HEK293 (cell line): ENCODE results near the gene EIF3J.
"Not testable (repeated sequence)": the region's sequence is repeated elsewhere in the genome, so short reads cannot be mapped to it uniquely, and the experiment has no call there.

ENCODE experiments used
- CTCF ChIA-PET: fragments of 350-600 bp; formaldehyde crosslinking; extraction: SDS; loops from one replicate; lab custom pipeline; 2021; ENCODE audit warnings: antibody characterized with exemption; lab: Yijun Ruan, JAX
- POLR2A ChIA-PET: fragments of 300-600 bp; formaldehyde crosslinking; extraction: SDS; loops from one replicate; lab custom pipeline; 2020; ENCODE audit warnings: antibody characterized with exemption, inconsistent platforms; lab: Yijun Ruan, JAX
- H3K27ac ChIP-seq: fragments of 200-500 bp; sonication (Bioruptor generic); 2 replicates; pipeline ENCODE4 v1.5.1; 2014; ENCODE audit warnings: low read depth, low read length, control low read depth, inconsistent platforms; ENCODE audit errors: extremely low read depth
- H3K36me3 ChIP-seq, 2 experiments: fragments of 200-500 bp in 1 of 2; sonication (Bioruptor generic) in 1 of 2; 1 replicate in 1 of 2; 2 replicates in 1 of 2; pipeline ENCODE4 v1.5.1; 2014 to 2017; ENCODE audit warnings: inconsistent platforms in 2 of 2, low read length in 2 of 2; ENCODE audit not compliant: control insufficient read depth in 2 of 2, insufficient read depth in 1 of 2
- H3K4me1 ChIP-seq: fragments of 200-500 bp; sonication (Bioruptor generic); 2 replicates; pipeline ENCODE4 v1.5.1; 2014; ENCODE audit warnings: mild to moderate bottlenecking, low read length, inconsistent platforms; ENCODE audit not compliant: control insufficient read depth, insufficient read depth
- H3K4me3 ChIP-seq: 2 replicates; pipeline ENCODE4 v1.5.1; 2011; ENCODE audit warnings: low read depth, mild to moderate bottlenecking, control low read depth, low read length, moderate library complexity
- H3K9me3 ChIP-seq: fragments of 200-500 bp; sonication (Bioruptor generic); 2 replicates; pipeline ENCODE4 v1.5.1; 2014; ENCODE audit warnings: low read depth, low read length, inconsistent platforms; ENCODE audit not compliant: control insufficient read depth, insufficient read depth
- SCRT2 ChIP-seq: fragments of 450-650 bp; formaldehyde crosslinking; IDR thresholded peaks from 2 replicates; pipeline ENCODE4 v1.5.1; 2016; ENCODE audit warnings: missing biosample characterization, missing genetic modification characterization
- ZBTB8A ChIP-seq: fragments of 450-650 bp; formaldehyde crosslinking; IDR thresholded peaks from 2 replicates; pipeline ENCODE4 v1.5.1; 2016; ENCODE audit warnings: missing biosample characterization, missing genetic modification characterization
- ZNF292 ChIP-seq: fragments of 450-650 bp; formaldehyde crosslinking; IDR thresholded peaks from 2 replicates; pipeline ENCODE4 v1.5.1; 2016; ENCODE audit warnings: low read depth, missing biosample characterization, missing genetic modification characterization, borderline replicate concordance
- ZNF473 ChIP-seq: fragments of 450-650 bp; formaldehyde crosslinking; IDR thresholded peaks from 2 replicates; pipeline ENCODE4 v1.5.1; 2017; ENCODE audit warnings: missing biosample characterization, missing genetic modification characterization
- TF ChIP-seq, protein P1 (sequence below): fragments of 450-650 bp; formaldehyde crosslinking; IDR thresholded peaks from 2 replicates; pipeline ENCODE4 v1.5.1; 2016; ENCODE audit warnings: missing biosample characterization, missing genetic modification characterization
- TF ChIP-seq, protein P2 (sequence below): fragments of 450-650 bp; formaldehyde crosslinking; IDR thresholded peaks from 2 replicates; pipeline ENCODE4 v1.5.1; 2016; ENCODE audit warnings: missing biosample characterization, missing genetic modification characterization, borderline replicate concordance
- TF ChIP-seq, protein P3 (sequence below): fragments of 450-650 bp; formaldehyde crosslinking; IDR thresholded peaks from 2 replicates; pipeline ENCODE4 v1.5.1; 2016; ENCODE audit warnings: missing biosample characterization, missing genetic modification characterization
- TF ChIP-seq, protein P4 (sequence below): fragments of 450-650 bp; formaldehyde crosslinking; IDR thresholded peaks from 2 replicates; pipeline ENCODE4 v1.5.1; 2016; ENCODE audit warnings: missing biosample characterization, missing genetic modification characterization, borderline replicate concordance

EIF3J gene

DNA sequence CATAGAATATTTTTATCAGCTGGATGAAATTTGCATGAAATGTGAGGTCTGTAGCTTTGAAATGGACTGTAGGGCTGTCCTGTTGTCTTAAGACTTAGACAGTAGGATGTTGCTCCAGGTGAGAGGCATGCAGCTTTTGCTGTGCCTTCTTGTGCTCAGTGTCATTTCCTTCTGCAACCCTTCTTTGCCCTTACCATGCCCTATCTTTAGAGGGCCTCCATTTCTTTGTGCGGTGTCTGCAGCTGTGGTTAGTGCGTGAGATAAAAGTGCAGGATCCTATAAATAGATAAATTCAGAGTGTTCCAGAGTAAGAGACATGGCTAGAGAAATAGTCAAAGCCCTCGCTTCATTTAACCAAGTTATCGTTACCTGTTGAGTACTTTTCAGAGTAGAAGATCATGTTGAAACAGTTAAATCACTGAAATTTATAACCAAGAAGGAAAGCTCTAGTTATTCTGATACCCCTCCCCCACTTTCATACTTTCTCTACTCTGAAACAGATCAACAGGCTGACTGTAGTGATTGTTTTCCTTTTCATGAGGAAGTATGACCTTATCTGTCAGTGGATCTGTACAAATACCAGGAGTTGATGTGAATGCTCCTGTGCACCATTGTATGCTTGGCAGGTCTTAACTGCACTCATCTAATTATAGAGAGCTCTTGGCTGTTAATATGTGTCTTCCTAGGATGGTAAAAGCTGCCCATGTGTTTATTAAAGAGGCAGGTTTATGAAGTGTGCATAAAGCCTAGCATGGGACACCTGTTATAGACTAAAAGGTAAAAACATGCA, 18.2 kb downstream of the EIF3J start:
- POLR2A ChIA-PET, result no interaction called here
- CTCF ChIA-PET, result interaction anchor here (2.8 kb wide), 1 partner anchor 9 kb away, joined by 12 read pairs; no protein-coding TSS in a partner anchor
- Histone ChIP-seq H3K9me3 (no peaks in the 10 kb centered on the region), H3K4me1 (no peaks in the 10 kb centered on the region), H3K4me3 (no peak overlapping the region), H3K36me3 (peaks cover 42 to 79% of the 10 kb centered on the region in 2 experiments), H3K27ac (no peak overlapping the region)
- TF ChIP-seq, protein P1, sequence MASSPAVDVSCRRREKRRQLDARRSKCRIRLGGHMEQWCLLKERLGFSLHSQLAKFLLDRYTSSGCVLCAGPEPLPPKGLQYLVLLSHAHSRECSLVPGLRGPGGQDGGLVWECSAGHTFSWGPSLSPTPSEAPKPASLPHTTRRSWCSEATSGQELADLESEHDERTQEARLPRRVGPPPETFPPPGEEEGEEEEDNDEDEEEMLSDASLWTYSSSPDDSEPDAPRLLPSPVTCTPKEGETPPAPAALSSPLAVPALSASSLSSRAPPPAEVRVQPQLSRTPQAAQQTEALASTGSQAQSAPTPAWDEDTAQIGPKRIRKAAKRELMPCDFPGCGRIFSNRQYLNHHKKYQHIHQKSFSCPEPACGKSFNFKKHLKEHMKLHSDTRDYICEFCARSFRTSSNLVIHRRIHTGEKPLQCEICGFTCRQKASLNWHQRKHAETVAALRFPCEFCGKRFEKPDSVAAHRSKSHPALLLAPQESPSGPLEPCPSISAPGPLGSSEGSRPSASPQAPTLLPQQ, result no peak
- TF ChIP-seq SCRT2 (tag by site-specific recombination), result peak; percentile 44; the same call in 1 of the 2 replicates

DNA sequence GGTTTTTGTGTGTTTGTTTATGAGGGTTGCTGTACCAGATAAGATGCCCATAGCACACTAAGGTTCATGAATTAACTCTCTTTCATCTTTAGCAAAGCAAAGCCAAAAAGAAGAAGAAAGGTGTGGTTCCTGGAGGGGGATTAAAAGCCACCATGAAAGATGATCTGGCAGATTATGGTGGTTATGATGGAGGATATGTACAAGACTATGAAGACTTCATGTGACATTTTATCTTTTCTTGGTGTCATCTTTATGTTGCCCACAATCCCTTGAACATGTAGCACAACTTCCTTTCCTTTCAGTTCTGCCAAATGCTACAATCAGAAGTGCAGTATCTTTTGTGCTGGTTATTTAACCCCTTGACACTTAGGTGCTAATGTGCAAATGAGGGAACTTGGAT, 24.0 kb downstream of the EIF3J start:
- H3K27ac ChIP-seq, POLR2A ChIA-PET, H3K9me3 ChIP-seq, H3K4me3 ChIP-seq, H3K4me1 ChIP-seq, CTCF ChIA-PET: not testable (repeated sequence)
- peaks cover 36 to 92% of the 10 kb centered on the region in 2 experiments for H3K36me3 ChIP-seq

DNA sequence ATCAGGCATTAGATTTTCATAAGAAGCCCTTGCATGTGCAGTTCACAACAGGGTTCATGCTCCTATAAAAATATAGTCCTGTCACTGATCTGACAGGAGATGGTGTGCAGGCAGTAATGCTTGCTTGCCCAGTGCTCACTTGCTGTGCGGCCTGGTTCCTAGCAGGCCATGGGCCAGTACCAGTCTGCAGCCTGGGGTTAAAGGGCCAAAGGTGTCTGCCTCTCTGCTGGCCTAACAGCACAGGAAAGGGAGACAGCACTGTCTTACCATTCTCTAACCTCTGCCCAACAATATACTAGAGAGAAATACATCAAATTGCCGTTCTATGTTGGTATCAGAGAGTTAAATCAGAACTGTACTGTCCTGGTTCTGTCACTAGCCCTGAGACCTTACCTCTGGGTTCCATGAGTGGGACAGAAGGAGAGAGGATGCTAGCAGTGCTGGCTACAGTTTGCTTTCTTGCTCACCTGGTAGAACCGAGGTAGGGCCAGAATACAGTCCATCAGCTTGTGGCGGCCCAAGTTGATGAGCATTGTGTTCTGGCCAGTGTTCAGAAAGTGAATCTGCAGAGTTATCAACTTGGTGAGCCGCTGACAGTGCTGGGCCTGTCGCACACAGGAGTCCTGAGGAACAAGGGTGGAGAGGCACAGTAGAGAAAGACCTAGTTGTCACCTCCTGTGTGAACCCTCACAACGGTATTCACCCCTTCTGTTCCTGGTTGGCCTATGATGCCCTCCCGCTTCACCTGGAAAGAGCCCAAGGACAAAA, 28.6 kb downstream of the EIF3J start:
- ChIA-PET POLR2A (no interaction called here), CTCF (no interaction called here)
- no peak overlapping the region for H3K4me3 ChIP-seq
- TF ChIP-seq, protein P2, sequence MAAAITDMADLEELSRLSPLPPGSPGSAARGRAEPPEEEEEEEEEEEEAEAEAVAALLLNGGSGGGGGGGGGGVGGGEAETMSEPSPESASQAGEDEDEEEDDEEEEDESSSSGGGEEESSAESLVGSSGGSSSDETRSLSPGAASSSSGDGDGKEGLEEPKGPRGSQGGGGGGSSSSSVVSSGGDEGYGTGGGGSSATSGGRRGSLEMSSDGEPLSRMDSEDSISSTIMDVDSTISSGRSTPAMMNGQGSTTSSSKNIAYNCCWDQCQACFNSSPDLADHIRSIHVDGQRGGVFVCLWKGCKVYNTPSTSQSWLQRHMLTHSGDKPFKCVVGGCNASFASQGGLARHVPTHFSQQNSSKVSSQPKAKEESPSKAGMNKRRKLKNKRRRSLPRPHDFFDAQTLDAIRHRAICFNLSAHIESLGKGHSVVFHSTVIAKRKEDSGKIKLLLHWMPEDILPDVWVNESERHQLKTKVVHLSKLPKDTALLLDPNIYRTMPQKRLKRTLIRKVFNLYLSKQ (tag by site-specific recombination), result no peak
- TF ChIP-seq, protein P3, sequence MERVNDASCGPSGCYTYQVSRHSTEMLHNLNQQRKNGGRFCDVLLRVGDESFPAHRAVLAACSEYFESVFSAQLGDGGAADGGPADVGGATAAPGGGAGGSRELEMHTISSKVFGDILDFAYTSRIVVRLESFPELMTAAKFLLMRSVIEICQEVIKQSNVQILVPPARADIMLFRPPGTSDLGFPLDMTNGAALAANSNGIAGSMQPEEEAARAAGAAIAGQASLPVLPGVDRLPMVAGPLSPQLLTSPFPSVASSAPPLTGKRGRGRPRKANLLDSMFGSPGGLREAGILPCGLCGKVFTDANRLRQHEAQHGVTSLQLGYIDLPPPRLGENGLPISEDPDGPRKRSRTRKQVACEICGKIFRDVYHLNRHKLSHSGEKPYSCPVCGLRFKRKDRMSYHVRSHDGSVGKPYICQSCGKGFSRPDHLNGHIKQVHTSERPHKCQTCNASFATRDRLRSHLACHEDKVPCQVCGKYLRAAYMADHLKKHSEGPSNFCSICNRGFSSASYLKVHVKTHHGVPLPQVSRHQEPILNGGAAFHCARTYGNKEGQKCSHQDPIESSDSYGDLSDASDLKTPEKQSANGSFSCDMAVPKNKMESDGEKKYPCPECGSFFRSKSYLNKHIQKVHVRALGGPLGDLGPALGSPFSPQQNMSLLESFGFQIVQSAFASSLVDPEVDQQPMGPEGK (tag by site-specific recombination), result no peak
- TF ChIP-seq, protein P4, sequence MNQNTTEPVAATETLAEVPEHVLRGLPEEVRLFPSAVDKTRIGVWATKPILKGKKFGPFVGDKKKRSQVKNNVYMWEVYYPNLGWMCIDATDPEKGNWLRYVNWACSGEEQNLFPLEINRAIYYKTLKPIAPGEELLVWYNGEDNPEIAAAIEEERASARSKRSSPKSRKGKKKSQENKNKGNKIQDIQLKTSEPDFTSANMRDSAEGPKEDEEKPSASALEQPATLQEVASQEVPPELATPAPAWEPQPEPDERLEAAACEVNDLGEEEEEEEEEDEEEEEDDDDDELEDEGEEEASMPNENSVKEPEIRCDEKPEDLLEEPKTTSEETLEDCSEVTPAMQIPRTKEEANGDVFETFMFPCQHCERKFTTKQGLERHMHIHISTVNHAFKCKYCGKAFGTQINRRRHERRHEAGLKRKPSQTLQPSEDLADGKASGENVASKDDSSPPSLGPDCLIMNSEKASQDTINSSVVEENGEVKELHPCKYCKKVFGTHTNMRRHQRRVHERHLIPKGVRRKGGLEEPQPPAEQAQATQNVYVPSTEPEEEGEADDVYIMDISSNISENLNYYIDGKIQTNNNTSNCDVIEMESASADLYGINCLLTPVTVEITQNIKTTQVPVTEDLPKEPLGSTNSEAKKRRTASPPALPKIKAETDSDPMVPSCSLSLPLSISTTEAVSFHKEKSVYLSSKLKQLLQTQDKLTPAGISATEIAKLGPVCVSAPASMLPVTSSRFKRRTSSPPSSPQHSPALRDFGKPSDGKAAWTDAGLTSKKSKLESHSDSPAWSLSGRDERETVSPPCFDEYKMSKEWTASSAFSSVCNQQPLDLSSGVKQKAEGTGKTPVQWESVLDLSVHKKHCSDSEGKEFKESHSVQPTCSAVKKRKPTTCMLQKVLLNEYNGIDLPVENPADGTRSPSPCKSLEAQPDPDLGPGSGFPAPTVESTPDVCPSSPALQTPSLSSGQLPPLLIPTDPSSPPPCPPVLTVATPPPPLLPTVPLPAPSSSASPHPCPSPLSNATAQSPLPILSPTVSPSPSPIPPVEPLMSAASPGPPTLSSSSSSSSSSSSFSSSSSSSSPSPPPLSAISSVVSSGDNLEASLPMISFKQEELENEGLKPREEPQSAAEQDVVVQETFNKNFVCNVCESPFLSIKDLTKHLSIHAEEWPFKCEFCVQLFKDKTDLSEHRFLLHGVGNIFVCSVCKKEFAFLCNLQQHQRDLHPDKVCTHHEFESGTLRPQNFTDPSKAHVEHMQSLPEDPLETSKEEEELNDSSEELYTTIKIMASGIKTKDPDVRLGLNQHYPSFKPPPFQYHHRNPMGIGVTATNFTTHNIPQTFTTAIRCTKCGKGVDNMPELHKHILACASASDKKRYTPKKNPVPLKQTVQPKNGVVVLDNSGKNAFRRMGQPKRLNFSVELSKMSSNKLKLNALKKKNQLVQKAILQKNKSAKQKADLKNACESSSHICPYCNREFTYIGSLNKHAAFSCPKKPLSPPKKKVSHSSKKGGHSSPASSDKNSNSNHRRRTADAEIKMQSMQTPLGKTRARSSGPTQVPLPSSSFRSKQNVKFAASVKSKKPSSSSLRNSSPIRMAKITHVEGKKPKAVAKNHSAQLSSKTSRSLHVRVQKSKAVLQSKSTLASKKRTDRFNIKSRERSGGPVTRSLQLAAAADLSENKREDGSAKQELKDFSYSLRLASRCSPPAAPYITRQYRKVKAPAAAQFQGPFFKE (tag by site-specific recombination), result no peak
- TF ChIP-seq ZBTB8A (tag by site-specific recombination), result no peak
- no peak for TF ChIP-seq ZNF292 (tag by site-specific recombination)
- no peak for TF ChIP-seq ZNF473 (tag by site-specific recombination)
- H3K4me1 ChIP-seq, result no peaks in the 10 kb centered on the region
- peaks cover 18 to 81% of the 10 kb centered on the region in 2 experiments for H3K36me3 ChIP-seq
- no peaks in the 10 kb centered on the region for H3K9me3 ChIP-seq
- no peak overlapping the region for H3K27ac ChIP-seq
